ENCODE results near the gene FBXO10. TPM values are rescaled to one million over a fixed set of nuclear protein-coding genes. Genes with fewer than 3 reads are reported as not detected.
"Not testable (repeated sequence)": the region's sequence is repeated elsewhere in the genome, so short reads cannot be mapped to it uniquely, and the experiment has no call there.

FBXO10 gene
- total and polyA plus RNA-seq, 2 of the 8 experiments (the other 6 are each of a cell fraction or from before 2014, with no cell fraction given), result 13.1 to 13.9 TPM

GRCh38 chr9:37473982-37474381 lies 102.2 kb downstream of the FBXO10 start:
- H3K23ac ChIP-seq (ENCODE audit: insufficient read length); H4K5ac ChIP-seq (ENCODE audit: insufficient read length, low read depth, low read length); H2BK15ac ChIP-seq (ENCODE audit: low read length); H4K91ac ChIP-seq (replicated peaks; ENCODE audit: insufficient read length, low read length); H3K36me3 ChIP-seq (ENCODE audit: control insufficient read depth in 2 of 4, insufficient read depth in 4 of 4, low read length in 3 of 4); CTCF ChIA-PET (ENCODE audit: partially characterized antibody); H2AFZ ChIP-seq (ENCODE audit: low read length); H3K56ac ChIP-seq (replicated peaks; ENCODE audit: insufficient read length, low read depth, low read length); H3K4me1 ChIP-seq (replicated peaks in 1 of 4; ENCODE audit: control insufficient read depth in 3 of 4, insufficient read depth in 4 of 4, low read length in 3 of 4); DNase-seq (ENCODE audit: low read depth in 1 of 2, low spot score in 2 of 2); H3K4ac ChIP-seq (replicated peaks; ENCODE audit: insufficient read length, low read depth, low read length); H2BK120ac ChIP-seq (replicated peaks; ENCODE audit: low read depth, low read length); H2AK5ac ChIP-seq (ENCODE audit: low read depth, low read length); H3K4me2 ChIP-seq (ENCODE audit: insufficient read depth in 1 of 2, low read depth in 2 of 2, low read length in 2 of 2); H4K20me1 ChIP-seq (replicated peaks in 1 of 2; ENCODE audit: control insufficient read depth in 1 of 2, insufficient read depth in 2 of 2, low read length in 2 of 2); H3K18ac ChIP-seq (ENCODE audit: extremely low read depth, low read length); H3K27ac ChIP-seq (ENCODE audit: low read depth, low read length); H3K79me1 ChIP-seq (ENCODE audit: low read depth, low read length); H3K9ac ChIP-seq (replicated peaks in 1 of 4; ENCODE audit: extremely low read depth in 1 of 4, low read depth in 3 of 4, low read length in 3 of 4); H3K79me2 ChIP-seq (ENCODE audit: control insufficient read depth in 1 of 2, insufficient read depth in 2 of 2, low read length in 2 of 2); FAIRE-seq; H2BK20ac ChIP-seq (ENCODE audit: low read length); H3K14ac ChIP-seq (ENCODE audit: insufficient read length); H3K4me3 ChIP-seq (ENCODE audit: extremely low read depth in 1 of 4, insufficient read depth in 2 of 4, low read depth in 3 of 4, low read length in 4 of 4); H4K8ac ChIP-seq (ENCODE audit: extremely low read depth, insufficient read depth, low read length); H3K27me3 ChIP-seq (replicated peaks in 1 of 4; ENCODE audit: control insufficient read depth in 3 of 4, extremely low read depth in 1 of 4, insufficient read depth in 3 of 4, low read length in 3 of 4); H3K23me2 ChIP-seq (ENCODE audit: low read depth, low read length); H2BK5ac ChIP-seq (ENCODE audit: low read depth, low read length): not testable (repeated sequence)
- POLR2A ChIA-PET (ENCODE audit: partially characterized antibody), result interaction anchor here (2.2 kb wide), 1 partner anchor 8 kb away, joined by 12 read pairs; the partner anchor contains the start of gene ZBTB5
- 63% methylated on average over 6 of the region's 6 CpGs; no CpG with 5 or more reads in 1 of the 2 experiments for WGBS, 2 experiments (ENCODE audit: extremely low coverage in 1 of 2, insufficient coverage in 1 of 2, insufficient read length in 1 of 2, insufficient replicate concordance in 2 of 2, low coverage in 1 of 2, low lambda C conversion rate in 2 of 2, missing lambda C conversion rate in 1 of 2)
- H3K9me3 ChIP-seq (ENCODE audit: insufficient read depth in 2 of 2, low read depth in 1 of 2, low read length in 1 of 2), result peaks cover 13 to 15% of the 10 kb centered on the region in 2 experiments; a peak in 3 of 4 replicates
- 0 out of 2 replicates have a peak overlapping the region, but pooled peaks have one; percentile 95 for H2BK12ac ChIP-seq (ENCODE audit: low read depth, low read length)
